Parietal lobe (tissue), 2 donors: ENCODE data around the gene CCT6A. TPM values are rescaled to one million over a fixed set of nuclear protein-coding genes. Genes with fewer than 3 reads are reported as not detected.

Experiments used
- small RNA-seq: library from RNA; depleted of rRNA; stranded (forward); fragments of <200 nt; gene quantifications from one replicate; pipeline ENCODE3, GENCODE V24; 2014; ENCODE audit warnings: low replicate concordance
- total RNA-seq: library from RNA; depleted of rRNA; stranded (reverse); fragments of >200 nt; gene quantifications from one replicate; pipeline ENCODE4 v1.2.3, GENCODE V29; 2014

The CCT6A gene
- 170 TPM for total RNA-seq

GRCh38 chr7:56051339-56052191, at the start of gene CCT6A, which contains the start of gene PSPH:
Gene CCT6A (plus strand): TSS chr7:56051765. CDS start chr7:56051849, 84 bp downstream.
Gene PSPH (minus strand): TSS chr7:56051444. CDS start chr7:56021212, 30,232 bp downstream.

DNA sequence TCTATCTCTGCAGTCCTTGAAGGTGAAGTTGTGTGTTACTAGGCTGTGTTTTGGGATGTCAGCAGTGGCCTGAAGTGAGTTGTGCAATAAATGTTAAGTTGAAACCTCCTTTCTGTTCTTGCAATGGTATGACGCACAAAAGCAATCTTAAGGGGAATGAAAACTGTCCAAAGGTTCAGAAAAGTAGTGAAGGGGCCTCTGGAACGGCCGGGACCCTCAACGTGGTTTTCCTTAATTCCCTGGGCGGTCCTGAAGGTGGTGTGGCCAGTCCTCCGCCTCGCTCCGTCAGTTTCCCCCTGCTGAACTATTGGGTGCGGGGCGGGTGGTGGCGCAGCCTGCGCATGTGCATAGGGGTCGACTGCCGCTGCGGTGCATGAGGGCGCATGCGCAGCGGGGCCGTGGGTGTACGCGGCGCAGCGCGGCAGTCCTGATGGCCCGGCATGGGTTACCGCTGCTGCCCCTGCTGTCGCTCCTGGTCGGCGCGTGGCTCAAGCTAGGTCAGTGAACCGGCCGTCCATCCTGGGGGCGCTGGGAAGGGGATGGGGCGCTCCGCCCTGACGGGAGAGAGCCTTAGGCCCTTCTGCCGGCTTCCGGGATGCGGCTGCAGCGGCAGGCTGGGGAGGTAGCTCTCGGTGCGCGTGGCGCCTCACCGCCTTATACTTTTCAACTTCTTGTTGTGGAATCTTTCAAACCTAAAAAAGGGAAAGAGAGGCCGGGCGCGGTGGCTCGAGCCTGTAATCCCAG, 12.5 kb downstream of the CCT6A start, which contains the start of gene SUMF2:
Gene SUMF2, plus strand, starts transcription at position 405 of the 744 bp plus-strand sequence. Its CDS starts 26 bp downstream, at position 431.

DNA sequence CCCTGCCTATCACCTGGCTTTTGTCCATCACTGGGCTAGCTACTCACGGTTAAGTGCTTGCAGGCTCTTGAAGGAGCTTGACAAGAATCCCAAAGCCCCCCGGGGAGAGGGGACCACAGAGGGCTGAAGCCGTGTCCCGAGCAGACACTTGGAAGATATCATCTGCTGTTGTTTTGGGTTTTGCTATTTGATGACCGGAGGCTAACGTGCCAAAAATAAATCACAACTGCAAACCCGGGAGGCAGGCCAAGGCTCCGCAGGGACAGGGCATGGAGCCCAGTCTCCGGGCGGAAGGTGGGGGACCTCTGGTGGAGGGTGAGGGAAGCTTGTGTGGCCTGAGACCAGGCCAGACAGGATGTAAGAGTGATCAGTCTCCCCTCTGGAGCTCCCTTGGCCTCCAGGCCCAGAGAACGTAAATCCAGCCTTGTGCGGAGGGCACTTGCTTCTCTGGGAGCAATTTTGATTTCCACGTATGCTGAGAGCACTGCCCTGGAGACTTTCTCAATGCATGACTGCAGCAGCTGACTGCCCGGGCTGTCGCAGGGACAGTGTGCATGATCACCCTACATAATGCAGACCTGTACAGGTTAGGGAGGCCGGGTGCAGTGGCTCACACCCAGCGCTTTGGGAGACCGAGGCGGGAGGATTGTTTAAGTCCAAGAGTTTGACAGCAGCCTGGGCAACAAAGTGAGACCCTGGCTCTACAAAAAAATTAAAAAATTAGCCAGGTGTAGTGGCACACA, 41.4 kb downstream of the CCT6A start, which contains the start of gene PHKG1:
Gene PHKG1, minus strand, starts transcription at position 164 of the 743 bp plus-strand sequence. CDS start 4,011 bp downstream, outside the sequence.

GRCh38 chr7:56106108-56107073, 54.8 kb downstream of the CCT6A start, which contains the start of gene CHCHD2:
Gene CHCHD2 (minus strand): TSS chr7:56106476. CDS start chr7:56106413, 63 bp downstream.

Small RNA genes within 50 kb of the gene (small RNA-seq; reads per million reads assigned to genes)
- not detected for gene SNORA15
- not detected for gene SNORA22B

Other genes with a start within 250 kb of the CCT6A start
- not detected for gene SEPTIN14, start 189.0 kb upstream of the CCT6A start, total RNA-seq
- gene ZNF713, start 164.3 kb upstream of the CCT6A start, total RNA-seq, result 65.4 TPM
- gene MRPS17, start 99.9 kb upstream of the CCT6A start, total RNA-seq, result 14.4 TPM
- 57.0 TPM for gene NIPSNAP2, start 87.2 kb upstream of the CCT6A start, total RNA-seq
- 16.0 TPM for gene PSPH, start 321 bp upstream of the CCT6A start, total RNA-seq
- 66.7 TPM for gene SUMF2, start 12.5 kb downstream of the CCT6A start, total RNA-seq
- gene PHKG1, start 41.2 kb downstream of the CCT6A start, total RNA-seq, result 4.4 TPM
- gene CHCHD2, start 54.7 kb downstream of the CCT6A start, total RNA-seq, result 137 TPM
- not detected for gene NUPR2, start 64.7 kb downstream of the CCT6A start, total RNA-seq